NCI-H748 (cell line): ENCODE results near the gene TFEC.
A peak's percentile ranks its signal among the peaks of the same experiment; 100 is the strongest.
"Not testable (repeated sequence)": the region's sequence is repeated elsewhere in the genome, so short reads cannot be mapped to it uniquely, and the experiment has no call there.

Experiments used
- DNase-seq: peaks from one replicate; lab custom pipeline; 2025; ENCODE audit not compliant: unreplicated experiment; lab: John Stamatoyannopoulos, UW

TFEC gene

GRCh38 chr7:115932880-115933279, 97.7 kb downstream of the TFEC start:
- DNase-seq, result no peak

- not testable (repeated sequence) for DNase-seq
Observed at GRCh38 chr7:115930184-115930583, 100.4 kb downstream of the TFEC start.

- not testable (repeated sequence) for DNase-seq
Observed at GRCh38 chr7:115929736-115930135, 100.8 kb downstream of the TFEC start.

- no peak for DNase-seq
Observed at GRCh38 chr7:115924411-115924810, 106.2 kb downstream of the TFEC start.

DNA sequence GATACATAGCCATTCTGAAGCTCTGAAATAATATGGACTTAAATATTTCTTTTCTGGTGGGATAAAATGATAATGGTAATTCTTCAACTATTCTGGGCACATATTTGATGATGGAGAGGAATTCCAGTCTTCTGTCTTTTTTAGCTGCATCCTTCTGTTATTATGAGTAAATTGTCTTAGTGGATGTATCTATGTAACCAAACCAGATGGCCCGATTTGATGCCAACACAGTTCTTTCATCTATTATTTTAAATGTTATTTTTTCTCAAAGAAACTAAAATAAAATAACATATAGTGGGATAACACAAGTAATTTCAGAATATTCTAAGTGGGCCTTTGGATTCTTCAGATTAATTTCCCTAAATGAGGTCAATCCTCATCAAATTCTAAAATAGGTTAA, 110.2 kb downstream of the TFEC start:
- no peak for DNase-seq

DNA sequence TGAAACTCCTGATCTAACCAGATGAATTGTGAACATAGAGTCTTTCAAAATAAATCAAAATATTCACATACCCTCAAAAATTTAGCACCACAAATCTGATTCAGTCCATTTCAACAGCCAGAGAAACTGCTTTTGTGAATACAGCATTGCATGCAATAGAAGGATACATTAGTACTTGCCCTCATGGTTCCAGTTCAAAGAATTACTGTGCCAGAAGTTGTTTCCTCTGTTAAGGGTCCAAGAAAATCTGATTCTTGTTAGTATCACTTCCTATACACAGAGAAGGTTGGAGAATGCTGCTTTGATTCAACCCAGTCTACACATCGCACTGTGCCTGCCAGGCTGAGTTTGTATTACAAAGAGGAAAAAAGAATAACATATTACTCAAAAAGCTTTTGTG, 115.6 kb downstream of the TFEC start:
- no peak for DNase-seq

DNA sequence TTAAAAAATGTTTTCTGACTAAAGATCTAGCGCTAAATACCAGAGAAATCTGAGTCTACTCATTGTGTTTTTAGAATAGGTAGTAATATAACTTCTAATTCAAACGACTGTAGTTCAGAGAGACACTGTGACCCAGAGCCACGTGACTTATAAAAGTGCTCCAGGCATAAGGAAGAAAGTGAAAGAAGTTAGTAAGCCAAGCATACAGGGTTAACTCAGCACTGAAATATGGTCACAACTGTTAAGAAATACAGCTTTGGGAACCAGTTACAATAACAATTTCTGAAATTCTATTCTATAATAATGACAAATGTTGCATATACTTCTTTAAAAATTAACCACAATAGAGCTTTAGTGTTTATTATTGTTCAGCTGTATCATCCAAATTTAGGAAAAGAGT, 119.1 kb downstream of the TFEC start:
- no peak for DNase-seq

DNA sequence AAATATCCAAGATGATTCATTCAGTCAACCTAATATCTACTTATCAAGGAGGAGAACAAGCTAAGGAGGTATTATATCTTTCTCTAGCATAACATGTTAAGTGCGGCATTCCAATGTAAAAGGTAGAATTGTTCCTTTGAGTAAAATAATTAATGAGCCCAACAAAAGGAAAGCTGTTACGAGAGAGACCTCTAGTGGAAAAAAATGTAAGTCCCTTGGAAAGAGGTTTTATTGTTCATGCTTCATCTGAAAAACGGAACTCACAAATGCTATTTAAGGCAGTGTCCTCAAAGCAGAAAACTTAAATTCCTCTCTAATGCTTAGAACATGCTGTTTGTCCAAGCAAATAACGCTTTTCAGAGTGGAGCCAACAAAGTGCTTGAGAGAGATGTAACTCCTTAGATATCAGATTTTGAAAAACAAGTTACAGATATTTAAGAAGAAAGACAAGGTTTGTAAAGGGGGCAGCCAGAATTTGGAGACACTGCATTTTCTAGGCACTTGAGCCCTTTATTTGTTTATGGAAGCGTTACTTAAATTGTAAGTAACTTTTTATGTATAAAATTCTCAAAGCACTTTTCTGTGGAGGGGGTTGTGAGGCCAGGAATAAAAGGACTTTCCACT, 119.9 kb downstream of the TFEC start:
- DNase-seq, result peak; percentile 72

DNA sequence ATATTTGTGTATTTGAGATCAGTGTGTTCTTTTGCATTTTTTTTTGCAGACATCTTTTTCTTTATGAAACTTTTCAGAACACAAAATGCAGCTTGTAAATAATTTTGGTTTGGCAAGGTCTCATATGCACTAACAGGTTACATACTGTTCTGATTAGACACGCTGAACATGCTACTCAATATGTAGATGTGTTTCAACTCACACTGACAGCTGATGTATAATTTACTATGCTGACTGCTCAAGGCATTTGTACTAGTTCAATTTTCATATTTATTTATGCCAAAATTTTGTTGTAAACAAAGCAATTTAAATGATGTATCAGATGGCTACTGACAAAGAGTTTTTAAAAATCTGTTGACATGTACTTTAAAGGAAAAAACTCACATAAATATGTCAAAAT, 123.8 kb downstream of the TFEC start:
- DNase-seq, result no peak

GRCh38 chr7:115889669-115889984, 140.9 kb downstream of the TFEC start:
- DNase-seq, result no peak

DNA sequence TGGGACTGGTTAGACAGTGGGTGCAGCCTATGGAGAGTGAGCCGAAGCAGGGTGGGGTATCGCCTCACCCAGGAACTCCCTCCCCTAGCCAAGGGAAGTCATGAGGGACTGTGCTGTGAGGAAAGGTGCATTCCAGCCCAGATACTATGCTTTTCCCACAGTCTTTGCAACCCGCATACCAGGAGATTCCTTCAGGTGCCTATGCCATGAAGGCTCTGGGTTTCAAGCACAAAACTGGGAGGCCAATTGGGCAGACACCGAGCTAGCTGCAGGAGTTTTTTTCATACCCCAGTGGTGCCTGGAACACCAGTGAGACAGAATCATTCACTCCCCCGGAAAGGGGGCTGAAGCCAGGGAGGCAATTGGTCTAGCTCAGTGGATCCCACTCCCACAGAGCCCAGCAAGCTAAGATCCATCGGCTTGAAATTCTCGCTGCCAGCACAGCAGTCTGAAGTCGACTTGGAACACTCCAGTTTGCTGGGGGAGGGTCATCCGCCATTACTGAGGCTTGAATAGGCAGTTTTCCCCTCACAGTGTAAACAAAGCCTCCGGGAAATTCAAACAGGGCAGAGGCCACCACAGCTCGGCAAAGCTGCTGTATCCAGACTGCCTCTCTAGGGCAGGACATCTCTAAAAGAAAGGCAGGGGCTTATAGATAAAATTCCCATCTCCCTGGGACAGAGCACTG, 141.4 kb downstream of the TFEC start:
- DNase-seq, result no peak

GRCh38 chr7:115885550-115885949, 145.0 kb downstream of the TFEC start:
- no peak for DNase-seq
